NCI-H510A (cell line): ENCODE results near the gene CLEC10A.
"Not testable (repeated sequence)": the region's sequence is repeated elsewhere in the genome, so short reads cannot be mapped to it uniquely, and the experiment has no call there.

Experiments used
- DNase-seq: peaks from one replicate; lab custom pipeline; 2025; lab: John Stamatoyannopoulos, UW

CLEC10A gene

GRCh38 chr17:7079581-7080455, at the start of gene CLEC10A:
TSS of gene CLEC10A (minus strand) at chr17:7080251. CDS start at chr17:7078812, 1,439 bp downstream.
- no peak for DNase-seq

- no peak for DNase-seq
Observed at GRCh38 chr17:7129311-7129710, 49.3 kb upstream of the CLEC10A start.

- DNase-seq, result no peak
Observed at GRCh38 chr17:7128160-7128559, 48.1 kb upstream of the CLEC10A start.

GRCh38 chr17:7127501-7127900, 47.5 kb upstream of the CLEC10A start:
- DNase-seq, result not testable (repeated sequence)

- DNase-seq, result not testable (repeated sequence)
Observed at GRCh38 chr17:7126386-7126785, 46.3 kb upstream of the CLEC10A start.

GRCh38 chr17:7124923-7125322, 44.9 kb upstream of the CLEC10A start:
- DNase-seq, result no peak

- DNase-seq, result no peak
Observed at GRCh38 chr17:7123844-7124243, 43.8 kb upstream of the CLEC10A start.

GRCh38 chr17:7122381-7122780, 42.3 kb upstream of the CLEC10A start:
- DNase-seq, result no peak

- not testable (repeated sequence) for DNase-seq
Observed at GRCh38 chr17:7120635-7121034, 40.6 kb upstream of the CLEC10A start.

GRCh38 chr17:7120123-7120522, 40.1 kb upstream of the CLEC10A start:
- DNase-seq, result no peak

GRCh38 chr17:7119314-7119713, 39.3 kb upstream of the CLEC10A start:
- DNase-seq, result no peak

- DNase-seq, result no peak
Observed at GRCh38 chr17:7114875-7115614, 35.0 kb upstream of the CLEC10A start.

GRCh38 chr17:7114241-7114874, 34.3 kb upstream of the CLEC10A start, which contains the start of gene ASGR2:
TSS of gene ASGR2 (minus strand) at chr17:7114822. CDS start at chr17:7114240, 582 bp downstream.
- DNase-seq, result no peak

GRCh38 chr17:7113273-7114071, 33.4 kb upstream of the CLEC10A start:
- no peak for DNase-seq

GRCh38 chr17:7112510-7113108, 32.6 kb upstream of the CLEC10A start:
- DNase-seq, result no peak

- DNase-seq, result no peak
Observed at GRCh38 chr17:7111784-7112509, 31.9 kb upstream of the CLEC10A start.

GRCh38 chr17:7110617-7111306, 30.7 kb upstream of the CLEC10A start:
- no peak for DNase-seq

- no peak for DNase-seq
Observed at GRCh38 chr17:7109461-7110322, 29.6 kb upstream of the CLEC10A start.

GRCh38 chr17:7108981-7109380, 28.9 kb upstream of the CLEC10A start:
- DNase-seq, result no peak
